ENCODE results near the gene CFAP251. TPM values are rescaled to one million over a fixed set of nuclear protein-coding genes. Genes with fewer than 3 reads are reported as not detected.

Gene CFAP251
- total and polyA plus RNA-seq, 2 donors (not counting 3 experiments of a cell fraction or from before 2014, with no cell fraction given): 3.3 to 4.0 TPM

GRCh38 chr12:122031342-122032216 is 113.2 kb downstream of the CFAP251 start:
- dilution Hi-C loops (cut with MboI; ENCODE audit: extremely low pct_ligation_motif_present, low sequenced_read_pairs) (no loop called here), intact Hi-C loops (cut with micrococcal nuclease) (no loop called here)
- Histone ChIP-seq H3K27me3 (ENCODE audit: control insufficient read depth in 2 of 2, insufficient read depth in 2 of 2, low read length in 2 of 2) (no peaks in the 10 kb centered on the region), H3K9me1 (replicated peaks; ENCODE audit: control insufficient read depth, extremely low read depth, insufficient read depth, low read length) (no peaks in the 10 kb centered on the region), H4K20me1 (replicated peaks; ENCODE audit: control insufficient read depth, extremely low read depth, insufficient read depth, low read length) (no peaks in the 10 kb centered on the region), H3K4me3 (replicated peaks in 1 of 3; ENCODE audit: insufficient read depth in 1 of 3, low read depth in 1 of 3, low read length in 3 of 3) (no peak overlapping the region), H3K9me3 (replicated peaks; ENCODE audit: control insufficient read depth, insufficient read depth, low read length) (no peaks in the 10 kb centered on the region), H2AFZ (ENCODE audit: low read depth, low read length) (no peak overlapping the region), H3K4me1 (ENCODE audit: control insufficient read depth, extremely low read depth, insufficient read depth, low read length) (no peaks in the 10 kb centered on the region), H3K4me2 (ENCODE audit: insufficient read depth, low read length) (no peak overlapping the region), H3K9ac (replicated peaks; ENCODE audit: extremely low read depth, insufficient read depth, low read length) (no peak overlapping the region), H3K27ac (ENCODE audit: insufficient read depth, low read depth, low read length) (no peak overlapping the region), H3K36me3 (ENCODE audit: control insufficient read depth in 2 of 2, extremely low read depth in 1 of 2, insufficient read depth in 2 of 2, low read length in 2 of 2) (no peaks in the 10 kb centered on the region), H3K79me2 (ENCODE audit: control insufficient read depth, insufficient read depth, low read length) (peaks cover 8% of the 10 kb centered on the region)
- peak; percentile 45 for DNase-seq (ENCODE audit: low read depth, low spot score)
- peak; percentile 83 for FAIRE-seq
- ChIA-PET CTCF (interaction anchor here (0.6 to 1.5 kb wide), 4 partner anchors 16 to 254 kb away, joined by 3 to 4 read pairs (median 4); no protein-coding TSS in a partner anchor), POLR2A (no interaction called here)
- BruUV-seq (replicated peaks): no TSS peak
- TF ChIP-seq CTCF (IDR thresholded peaks at IDR 0.05; ENCODE audit: extremely low read depth in 1 of 2, insufficient read depth in 1 of 2, low read depth in 1 of 2, low read length in 2 of 2) (peak; percentile 68 to 90), MAX (IDR thresholded peaks at IDR 0.05; ENCODE audit: insufficient read depth, insufficient read length) (no peak)

DNA sequence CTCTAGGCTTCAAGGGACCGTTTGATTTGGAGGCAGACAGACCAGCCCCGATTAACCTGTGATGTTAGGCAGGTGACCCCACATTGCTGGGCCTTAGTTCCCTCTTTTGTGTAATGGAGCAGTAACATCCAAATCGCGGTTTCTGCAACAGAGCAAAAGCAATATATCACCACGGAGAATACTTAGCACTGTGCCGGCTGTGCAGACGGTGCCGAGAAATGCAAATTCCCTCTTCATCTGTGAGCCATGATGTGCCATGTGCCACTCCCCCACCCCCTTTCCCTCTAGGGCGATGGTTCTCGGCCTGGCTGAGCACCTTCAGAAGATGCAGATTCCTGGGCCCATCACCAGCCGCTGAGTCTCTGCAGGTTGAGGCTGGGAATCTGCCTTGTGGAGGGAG is 114.2 kb downstream of the CFAP251 start:
- Histone ChIP-seq H4K20me1 (replicated peaks; ENCODE audit: control insufficient read depth, extremely low read depth, insufficient read depth, low read length) (no peaks in the 10 kb centered on the region), H3K4me3 (replicated peaks in 1 of 3; ENCODE audit: insufficient read depth in 1 of 3, low read depth in 1 of 3, low read length in 3 of 3) (no peak overlapping the region), H3K79me2 (ENCODE audit: control insufficient read depth, insufficient read depth, low read length) (peaks cover 4% of the 10 kb centered on the region), H3K4me2 (ENCODE audit: insufficient read depth, low read length) (no peak overlapping the region), H3K4me1 (ENCODE audit: control insufficient read depth, extremely low read depth, insufficient read depth, low read length) (no peaks in the 10 kb centered on the region), H3K27ac (ENCODE audit: insufficient read depth, low read depth, low read length) (no peak overlapping the region), H3K9me3 (replicated peaks; ENCODE audit: control insufficient read depth, insufficient read depth, low read length) (no peaks in the 10 kb centered on the region), H3K27me3 (ENCODE audit: control insufficient read depth in 2 of 2, insufficient read depth in 2 of 2, low read length in 2 of 2) (no peaks in the 10 kb centered on the region), H3K9me1 (replicated peaks; ENCODE audit: control insufficient read depth, extremely low read depth, insufficient read depth, low read length) (no peaks in the 10 kb centered on the region), H3K36me3 (ENCODE audit: control insufficient read depth in 2 of 2, extremely low read depth in 1 of 2, insufficient read depth in 2 of 2, low read length in 2 of 2) (no peaks in the 10 kb centered on the region), H3K9ac (replicated peaks; ENCODE audit: extremely low read depth, insufficient read depth, low read length) (no peak overlapping the region), H2AFZ (ENCODE audit: low read depth, low read length) (no peak overlapping the region)
- no TSS peak for BruUV-seq (replicated peaks)
- intact Hi-C loops (cut with micrococcal nuclease) (no loop called here), dilution Hi-C loops (cut with MboI; ENCODE audit: extremely low pct_ligation_motif_present, low sequenced_read_pairs) (no loop called here)
- CTCF ChIA-PET: interaction anchor here (0.6 to 1.5 kb wide), 3 partner anchors 68 to 255 kb away, joined by 3 to 4 read pairs (median 3); no protein-coding TSS in a partner anchor
- POLR2A ChIA-PET: no interaction called here
- FAIRE-seq (no peak), DNase-seq (ENCODE audit: low read depth, low spot score) (no peak)
- TF ChIP-seq GATA2 (IDR thresholded peaks at IDR 0.05; ENCODE audit: insufficient read depth, insufficient read length, low read depth, low read length) (no peak), EZH2 (IDR thresholded peaks at IDR 0.05; ENCODE audit: borderline replicate concordance, low read depth, low read length, severe bottlenecking) (no peak), CTCF (IDR thresholded peaks at IDR 0.05; ENCODE audit: extremely low read depth in 1 of 2, insufficient read depth in 1 of 2, low read depth in 1 of 2, low read length in 2 of 2) (no peak), MYC (IDR thresholded peaks at IDR 0.05; ENCODE audit: low read depth, low read length) (no peak), JUN (IDR thresholded peaks at IDR 0.05; ENCODE audit: borderline replicate concordance, insufficient read depth, insufficient read length, low read depth) (no peak), POLR2A (IDR thresholded peaks at IDR 0.05; ENCODE audit: low read depth, low read length) (no peak), MAX (IDR thresholded peaks at IDR 0.05; ENCODE audit: insufficient read depth, insufficient read length) (no peak), POLR2AphosphoS5 (IDR thresholded peaks at IDR 0.05; ENCODE audit: insufficient read depth, low read depth, low read length) (no peak), FOS (IDR thresholded peaks at IDR 0.05; ENCODE audit: borderline replicate concordance, insufficient read depth, low read length) (no peak)
